22Rv1 (cell line): Measurements from ENCODE around the gene SYNE2.

Experiments used
- ZFX ChIP-seq: fragments of 450-650 bp; IDR thresholded peaks from 2 replicates; pipeline ENCODE4 v1.6.1; 2017; ENCODE audit warnings: antibody characterized with exemption, borderline replicate concordance
- TF ChIP-seq, protein P1 (sequence below): fragments of 450-650 bp; IDR thresholded peaks from 2 replicates; pipeline ENCODE4 v1.5.1; 2017; ENCODE audit warnings: mild to moderate bottlenecking

DNA sequence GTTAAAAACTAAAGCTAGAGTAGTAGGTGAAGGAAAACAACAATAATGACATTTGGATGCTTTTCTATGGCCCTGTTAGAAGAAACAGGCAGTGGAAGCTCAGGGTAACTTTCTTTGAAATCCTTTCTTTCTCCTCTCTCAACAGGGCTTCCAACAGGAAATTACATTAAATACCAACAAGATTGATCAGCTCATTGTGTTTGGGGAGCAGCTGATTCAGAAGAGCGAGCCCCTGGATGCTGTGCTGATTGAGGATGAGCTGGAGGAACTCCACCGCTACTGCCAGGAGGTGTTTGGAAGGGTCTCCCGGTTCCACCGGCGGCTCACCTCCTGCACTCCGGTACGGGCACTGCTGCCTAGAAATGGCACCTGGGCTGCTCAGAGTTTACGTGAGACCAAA is 359.9 kb downstream of the SYNE2 start:
- TF ChIP-seq, protein P1, sequence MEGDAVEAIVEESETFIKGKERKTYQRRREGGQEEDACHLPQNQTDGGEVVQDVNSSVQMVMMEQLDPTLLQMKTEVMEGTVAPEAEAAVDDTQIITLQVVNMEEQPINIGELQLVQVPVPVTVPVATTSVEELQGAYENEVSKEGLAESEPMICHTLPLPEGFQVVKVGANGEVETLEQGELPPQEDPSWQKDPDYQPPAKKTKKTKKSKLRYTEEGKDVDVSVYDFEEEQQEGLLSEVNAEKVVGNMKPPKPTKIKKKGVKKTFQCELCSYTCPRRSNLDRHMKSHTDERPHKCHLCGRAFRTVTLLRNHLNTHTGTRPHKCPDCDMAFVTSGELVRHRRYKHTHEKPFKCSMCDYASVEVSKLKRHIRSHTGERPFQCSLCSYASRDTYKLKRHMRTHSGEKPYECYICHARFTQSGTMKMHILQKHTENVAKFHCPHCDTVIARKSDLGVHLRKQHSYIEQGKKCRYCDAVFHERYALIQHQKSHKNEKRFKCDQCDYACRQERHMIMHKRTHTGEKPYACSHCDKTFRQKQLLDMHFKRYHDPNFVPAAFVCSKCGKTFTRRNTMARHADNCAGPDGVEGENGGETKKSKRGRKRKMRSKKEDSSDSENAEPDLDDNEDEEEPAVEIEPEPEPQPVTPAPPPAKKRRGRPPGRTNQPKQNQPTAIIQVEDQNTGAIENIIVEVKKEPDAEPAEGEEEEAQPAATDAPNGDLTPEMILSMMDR: no peak
- no peak for TF ChIP-seq ZFX
